Endothelial cell of umbilical vein (primary cell): ENCODE measurements around the gene SAMD14. TPM values are rescaled to one million over a fixed set of nuclear protein-coding genes. Genes with fewer than 3 reads are reported as not detected.

ENCODE experiments used
- Bru-seq: library from RNA; stranded (reverse); fragments of 400-500 nt; gene quantifications from one replicate; lab custom pipeline; 2021; lab: Mats Ljungman, UMichigan
- BruChase-seq, 2 experiments: library from RNA; stranded (reverse); fragments of 400-500 nt; gene quantifications; one replicate each; lab custom pipeline; 2021; lab: Mats Ljungman, UMichigan
- BruUV-seq: library from RNA; stranded (reverse); fragments of 400-500 nt; replicated peaks from 2 replicates; lab custom pipeline; 2021; lab: Mats Ljungman, UMichigan
- CTCF ChIA-PET: fragments of 300-600, 350-600 bp; sonication (Branson Sonifier 250); formaldehyde crosslinking; loops from one replicate; lab custom pipeline; 2021; ENCODE audit warnings: antibody characterized with exemption, inconsistent platforms; lab: Charles Lee
- POLR2A ChIA-PET: fragments of 300-600, 350-600 bp; sonication (Branson Sonifier 250); formaldehyde crosslinking; loops from one replicate; lab custom pipeline; 2021; ENCODE audit warnings: antibody characterized with exemption, inconsistent platforms; lab: Charles Lee
- DNase-seq: peaks from one replicate; pipeline ENCODE4 v3.0.0-alpha.2; 2011; ENCODE audit warnings: low read depth, low spot score
- FAIRE-seq: peaks from 2 replicates; lab custom pipeline; 2011; peaks lifted over from hg19 to GRCh38; lab: Jason Lieb, UNC
- H2AFZ ChIP-seq: 2 replicates; pipeline ENCODE4 v1.6.0; 2012; ENCODE audit warnings: low read depth, low read length, control low read depth, inconsistent platforms
- H3K27ac ChIP-seq: 2 replicates; pipeline ENCODE4 v1.5.1; 2011; ENCODE audit warnings: low read depth, mild to moderate bottlenecking, control low read depth, low read length, moderate library complexity; ENCODE audit not compliant: insufficient read depth
- H3K27me3 ChIP-seq, 2 experiments: 2 replicates each; pipeline versions ENCODE4 v1.6.0 to v1.6.1; 2011; ENCODE audit warnings: low read length in 2 of 2, mixed read lengths in 1 of 2; ENCODE audit not compliant: control insufficient read depth in 2 of 2, insufficient read depth in 2 of 2
- H3K36me3 ChIP-seq, 2 experiments: 2 replicates in 1 of 2; 3 replicates in 1 of 2; pipeline ENCODE4 v1.5.1; 2011; ENCODE audit warnings: low read length in 2 of 2, mild to moderate bottlenecking in 1 of 2, moderate library complexity in 1 of 2; ENCODE audit not compliant: control insufficient read depth in 2 of 2, insufficient read depth in 2 of 2; ENCODE audit errors: extremely low read depth in 1 of 2
- H3K4me1 ChIP-seq: 3 replicates; pipeline ENCODE4 v1.5.1; 2011; ENCODE audit warnings: mild to moderate bottlenecking, low read length; ENCODE audit not compliant: control insufficient read depth, insufficient read depth; ENCODE audit errors: extremely low read depth
- H3K4me2 ChIP-seq: 2 replicates; pipeline ENCODE4 v1.6.1; 2011; ENCODE audit warnings: low read length, control low read depth, mixed read lengths; ENCODE audit not compliant: insufficient read depth
- H3K4me3 ChIP-seq, 3 experiments: fragments of 200-600 bp in 1 of 3; sonication (generic), shearing (Covaris generic) in 1 of 3; replicated peaks in 1 of 3; 2 replicates each; pipeline ENCODE4 v1.5.1; 2011 to 2016; ENCODE audit warnings: control low read depth in 3 of 3, low read length in 3 of 3, mild to moderate bottlenecking in 2 of 3, inconsistent platforms in 1 of 3, low read depth in 1 of 3, moderate library complexity in 1 of 3; ENCODE audit not compliant: insufficient read depth in 1 of 3
- H3K79me2 ChIP-seq: 2 replicates; pipeline ENCODE4 v1.6.0; 2012; ENCODE audit warnings: low read length, inconsistent platforms; ENCODE audit not compliant: control insufficient read depth, insufficient read depth
- H3K9ac ChIP-seq: replicated peaks from 2 replicates; pipeline ENCODE3; 2011; ENCODE audit warnings: low read length, control low read depth; ENCODE audit not compliant: insufficient read depth; ENCODE audit errors: extremely low read depth
- H3K9me1 ChIP-seq: replicated peaks from 3 replicates; pipeline ENCODE4 v1.6.0; 2011; ENCODE audit warnings: mild to moderate bottlenecking, low read length; ENCODE audit not compliant: control insufficient read depth, insufficient read depth; ENCODE audit errors: extremely low read depth
- H3K9me3 ChIP-seq: replicated peaks from 2 replicates; pipeline ENCODE4 v1.5.1; 2012; ENCODE audit warnings: low read length, inconsistent platforms; ENCODE audit not compliant: control insufficient read depth, insufficient read depth
- H4K20me1 ChIP-seq: replicated peaks from 2 replicates; pipeline ENCODE3; 2011; ENCODE audit warnings: mild to moderate bottlenecking, low read length; ENCODE audit not compliant: control insufficient read depth, insufficient read depth; ENCODE audit errors: extremely low read depth
- CTCF ChIP-seq, 2 donors: IDR thresholded peaks; 1 replicate in 1 of 2; 2 replicates in 1 of 2; pipeline ENCODE4 v1.5.1; 2011; ENCODE audit warnings: low read length in 2 of 2, mild to moderate bottlenecking in 2 of 2, moderate library complexity in 2 of 2, control low read depth in 1 of 2, inconsistent platforms in 1 of 2, low read depth in 1 of 2; ENCODE audit not compliant: insufficient read depth in 1 of 2; ENCODE audit errors: extremely low read depth in 1 of 2
- EZH2 ChIP-seq: IDR thresholded peaks from 2 replicates; pipeline ENCODE4 v1.6.1; 2012; ENCODE audit warnings: borderline replicate concordance, low read depth, mild to moderate bottlenecking, moderate library complexity, low read length, inconsistent platforms; ENCODE audit not compliant: severe bottlenecking
- FOS ChIP-seq: IDR thresholded peaks from 2 replicates; pipeline ENCODE4 v1.6.1; 2011; ENCODE audit warnings: mild to moderate bottlenecking, low read length, moderate library complexity, borderline replicate concordance; ENCODE audit not compliant: insufficient read depth
- GATA2 ChIP-seq: IDR thresholded peaks from 2 replicates; pipeline ENCODE4 v1.7.0; 2011; ENCODE audit warnings: low read depth, mild to moderate bottlenecking, moderate library complexity, mixed read lengths, low read length; ENCODE audit not compliant: insufficient read length, insufficient read depth
- JUN ChIP-seq: IDR thresholded peaks from 2 replicates; pipeline ENCODE4 v1.6.1; 2011; ENCODE audit warnings: borderline replicate concordance, low read depth; ENCODE audit not compliant: insufficient read length, insufficient read depth
- MAX ChIP-seq: IDR thresholded peaks from 2 replicates; pipeline ENCODE4 v1.6.1; 2011; ENCODE audit not compliant: insufficient read depth, insufficient read length
- MYC ChIP-seq: IDR thresholded peaks from one replicate; pipeline ENCODE4 v1.6.1; 2011; ENCODE audit warnings: mild to moderate bottlenecking, low read depth, low read length
- POLR2A ChIP-seq: IDR thresholded peaks from 2 replicates; pipeline ENCODE4 v1.6.1; 2012; ENCODE audit warnings: low read depth, mild to moderate bottlenecking, control low read depth, low read length
- POLR2AphosphoS5 ChIP-seq: IDR thresholded peaks from 2 replicates; pipeline ENCODE4 v1.6.1; 2012; ENCODE audit warnings: low read depth, mild to moderate bottlenecking, control low read depth, low read length, moderate library complexity; ENCODE audit not compliant: insufficient read depth
- dilution Hi-C: fragments of 300-500 bp; cut with MboI; formaldehyde crosslinking; loops from one replicate; pipeline ENCODE4 v1.15.0; 2019; ENCODE audit warnings: low sequenced_read_pairs; ENCODE audit not compliant: extremely low pct_ligation_motif_present
- intact Hi-C: fragments of 100-400 bp; cut with micrococcal nuclease; formaldehyde crosslinking; loops from one replicate; pipeline ENCODE4 v1.10.0; 2022
- long read RNA-seq: library from polyadenylated mRNA; stranded (forward); transcript quantifications from one replicate; pipeline ENCODE4 v2.0.0, GENCODE V29; 2021
- polyA minus RNA-seq, 3 experiments: library from RNA; depleted of rRNA, polyadenylated mRNA; stranded (reverse); fragments of >200 nt; gene quantifications; 1 replicate in 1 of 3; 2 replicates in 2 of 3; pipeline ENCODE4 v1.2.3, GENCODE V29; 2011
- polyA plus RNA-seq, 4 experiments: library from polyadenylated mRNA; depleted of rRNA in 3 of 4; stranded (reverse) in 3 of 4; unstranded in 1 of 4; fragments of >200 nt; gene quantifications; 2 replicates each; pipeline versions ENCODE4 v1.2.1 to v1.2.3, GENCODE V29; 2011 to 2012; ENCODE audit warnings: missing spikeins in 1 of 4
- total RNA-seq: library from RNA; stranded (reverse); gene quantifications from 2 replicates; pipeline ENCODE4 v1.2.3, GENCODE V29; 2021

SAMD14 gene
- 15.6 and 16.1 TPM in 2 replicates for total RNA-seq
- polyA plus RNA-seq = 6.8 and 9.6 TPM in 2 replicates
- polyA plus RNA-seq (2011; cell fraction: cytosol; rRNA removed) = 3.5 and 5.3 TPM in 2 replicates
- polyA plus RNA-seq (2011; cell fraction: nucleus; rRNA removed) = 18.2 and 24.4 TPM in 2 replicates
- polyA plus RNA-seq (2012) = 6.7 and 12.8 TPM in 2 replicates
- 5.2 and 7.0 TPM in 2 replicates for polyA minus RNA-seq
- polyA minus RNA-seq (2011; cell fraction: cytosol; rRNA and poly(A)+ RNA removed) = not detected
- polyA minus RNA-seq (2011; cell fraction: nucleus; rRNA and poly(A)+ RNA removed) = 5.3 and 9.3 TPM in 2 replicates
- Bru-seq, nascent RNA = percentile 38 among the genes with signal in this experiment
- percentile 39 among the genes with signal in this experiment for BruChase-seq, experiment 1, labeled RNA remaining after a 6-hour chase
- BruChase-seq, experiment 2, labeled RNA remaining after a 2-hour chase = percentile 41 among the genes with signal in this experiment
- long read RNA-seq, full-length matches to known transcripts = 12 of 39 reads
- long read RNA-seq, partial matches to known transcripts = 4 of 39 reads
- long read RNA-seq, other reads (novel, unspliced or antisense) = 23 of 39 reads

- Histone ChIP-seq H2AFZ (peak within 1 kb of the TSS; percentile 40), H3K4me3 (peak within 1 kb of the TSS; percentile 22 to 53 (median 31)), H3K9ac (peak within 1 kb of the TSS; percentile 51), H4K20me1 (no peaks in the 10 kb centered on the region), H3K36me3 (peaks cover 0 to 8% of the 10 kb centered on the region in 2 experiments), H3K79me2 (no peaks in the 10 kb centered on the region), H3K4me1 (peaks cover 21% of the 10 kb centered on the region), H3K27me3 (no peaks in the 10 kb centered on the region), H3K9me1 (no peaks in the 10 kb centered on the region), H3K4me2 (peak within 1 kb of the TSS; percentile 87), H3K9me3 (no peaks in the 10 kb centered on the region), H3K27ac (peak within 1 kb of the TSS; percentile 56)
- ChIA-PET POLR2A (interaction anchor here (0.7 kb wide), 1 partner anchor 57 kb away, joined by 5 read pairs; no protein-coding TSS in a partner anchor), CTCF (interaction anchor here (0.7 to 3.7 kb wide), 10 partner anchors 10 to 162 kb away, joined by 3 to 37 read pairs (median 6); no protein-coding TSS in a partner anchor)
- BruUV-seq = no TSS peak
- intact Hi-C loops (no loop called here), dilution Hi-C loops (no loop called here)
- DNase-seq (peak; percentile 53), FAIRE-seq (peak; percentile 42)
- TF ChIP-seq POLR2AphosphoS5 = no peak
- no peak for TF ChIP-seq CTCF (IDR thresholded peaks at IDR 0.05; ENCODE audit: extremely low read depth in 1 of 2, insufficient read depth in 1 of 2, low read depth in 1 of 2, low read length in 2 of 2)
- no peak for TF ChIP-seq MYC
- no peak for TF ChIP-seq GATA2
- TF ChIP-seq EZH2 = no peak
- TF ChIP-seq POLR2A = no peak
- no peak for TF ChIP-seq JUN
- no peak for TF ChIP-seq MAX
- TF ChIP-seq FOS = no peak
Measured at GRCh38 chr17:50129728-50130558, at the start of gene SAMD14. Gene SAMD14, minus strand, starts transcription at chr17:50130160. Its CDS starts 5,201 bp downstream, at chr17:50124959.
